Esophagus (tissue), 2 donors: ENCODE results near the gene MALRD1. TPM values are rescaled to one million over a fixed set of nuclear protein-coding genes. Genes with fewer than 3 reads are reported as not detected.
"Not testable (repeated sequence)": the region's sequence is repeated elsewhere in the genome, so short reads cannot be mapped to it uniquely, and the experiment has no call there.

Experiments
- H3K27ac ChIP-seq, 2 donors: one replicate each; pipeline ENCODE4 v1.5.1; 2013; ENCODE audit warnings: low read depth in 2 of 2, mild to moderate bottlenecking in 2 of 2, inconsistent platforms in 1 of 2, low read length in 1 of 2, moderate library complexity in 1 of 2
- H3K27me3 ChIP-seq, 2 donors: one replicate each; pipeline ENCODE4 v1.6.1; 2013; ENCODE audit warnings: low read length in 2 of 2, control low read depth in 1 of 2, mild to moderate bottlenecking in 1 of 2; ENCODE audit not compliant: insufficient read depth in 2 of 2, control insufficient read depth in 1 of 2
- H3K36me3 ChIP-seq, 2 donors: one replicate each; pipeline ENCODE4 v1.6.1; 2013; ENCODE audit warnings: low read length in 1 of 2; ENCODE audit not compliant: control insufficient read depth in 2 of 2, insufficient read depth in 2 of 2
- H3K4me1 ChIP-seq, 2 donors: one replicate each; pipeline ENCODE4 v1.6.1; 2013; ENCODE audit warnings: low read length in 1 of 2; ENCODE audit not compliant: control insufficient read depth in 2 of 2, insufficient read depth in 2 of 2
- H3K4me3 ChIP-seq, 2 donors: one replicate each; pipeline ENCODE4 v1.5.1; 2013; ENCODE audit warnings: low read length in 2 of 2, mild to moderate bottlenecking in 2 of 2, low read depth in 1 of 2, moderate library complexity in 1 of 2
- H3K9me3 ChIP-seq, 2 donors: one replicate each; pipeline ENCODE4 v1.6.1; 2013; ENCODE audit warnings: mild to moderate bottlenecking in 2 of 2, low read depth in 1 of 2, low read length in 1 of 2, moderate library complexity in 1 of 2; ENCODE audit not compliant: control insufficient read depth in 2 of 2, insufficient read depth in 1 of 2
- WGBS, 2 donors: extraction: QIAGEN DNeasy Blood & Tissue Kit; methylation state at CpG; one replicate each; pipeline ENCODE4 v1.1.7; 2013; 5-methylcytosine and 5-hydroxymethylcytosine counted together
- polyA plus RNA-seq, 2 donors: library from polyadenylated mRNA; stranded (reverse); fragments of 200-250 nt; gene quantifications; one replicate each; pipeline ENCODE4 v1.2.3, GENCODE V29; 2013
- donor health status: healthy with polysubstance abuse.
- donor health status: Bipolar disorder and iron deficiency.

MALRD1 gene
- polyA plus RNA-seq, 2 donors: 0.07 to 0.14 TPM

- Histone ChIP-seq H3K27ac (no peak overlapping the region), H3K36me3 (no peaks in the 10 kb centered on the region), H3K4me1 (no peaks in the 10 kb centered on the region), H3K27me3 (no peaks in the 10 kb centered on the region), H3K9me3 (no peaks in the 10 kb centered on the region), H3K4me3 (no peak overlapping the region)
- 39 to 51% methylated on average over 3 of the region's 3 CpGs for WGBS, 2 donors
Measured at GRCh38 chr10:19756919-19757318, 708.3 kb downstream of the MALRD1 start.

GRCh38 chr10:19762026-19762425 is 713.4 kb downstream of the MALRD1 start:
- no peaks in the 10 kb centered on the region for H3K9me3 ChIP-seq
- no peaks in the 10 kb centered on the region for H3K36me3 ChIP-seq
- H3K27ac ChIP-seq: no peak overlapping the region
- WGBS, 2 donors: 72 to 89% methylated on average over 1 of the region's 1 CpG
- H3K4me3 ChIP-seq: no peak overlapping the region
- H3K4me1 ChIP-seq: no peaks in the 10 kb centered on the region
- no peaks in the 10 kb centered on the region for H3K27me3 ChIP-seq

GRCh38 chr10:19764111-19764510 is 715.5 kb downstream of the MALRD1 start:
- Histone ChIP-seq H3K4me3 (no peak overlapping the region), H3K4me1 (no peaks in the 10 kb centered on the region), H3K9me3 (no peaks in the 10 kb centered on the region), H3K27me3 (no peaks in the 10 kb centered on the region), H3K27ac (no peak overlapping the region), H3K36me3 (no peaks in the 10 kb centered on the region)
- WGBS, 2 donors: 63 to 77% methylated on average over 1 of the region's 1 CpG

GRCh38 chr10:19767876-19768275 is 719.3 kb downstream of the MALRD1 start:
- Histone ChIP-seq H3K9me3 (no peaks in the 10 kb centered on the region), H3K4me1 (no peaks in the 10 kb centered on the region), H3K4me3 (no peak overlapping the region), H3K27me3 (no peaks in the 10 kb centered on the region), H3K36me3 (no peaks in the 10 kb centered on the region), H3K27ac (no peak overlapping the region)
- 57 to 60% methylated on average over 7 of the region's 7 CpGs for WGBS, 2 donors

- H3K4me3 ChIP-seq, H3K36me3 ChIP-seq, H3K9me3 ChIP-seq, H3K27me3 ChIP-seq, H3K4me1 ChIP-seq, H3K27ac ChIP-seq: not testable (repeated sequence)
- 87% methylated on average over 3 of the region's 3 CpGs for WGBS, 2 donors
Measured at GRCh38 chr10:19769826-19770225, 721.2 kb downstream of the MALRD1 start.

- Histone ChIP-seq H3K27me3 (no peaks in the 10 kb centered on the region), H3K4me1 (no peaks in the 10 kb centered on the region), H3K36me3 (no peaks in the 10 kb centered on the region), H3K4me3 (no peak overlapping the region), H3K27ac (no peak overlapping the region), H3K9me3 (no peaks in the 10 kb centered on the region)
- WGBS, 2 donors: 51 to 70% methylated on average over 2 of the region's 2 CpGs
Measured at GRCh38 chr10:19772972-19773371, 724.4 kb downstream of the MALRD1 start.

GRCh38 chr10:19775296-19775695 is 726.7 kb downstream of the MALRD1 start:
- WGBS, 2 donors: 65 to 74% methylated on average over 2 of the region's 2 CpGs
- Histone ChIP-seq H3K4me3 (no peak overlapping the region), H3K36me3 (no peaks in the 10 kb centered on the region), H3K4me1 (no peaks in the 10 kb centered on the region), H3K27ac (no peak overlapping the region), H3K9me3 (no peaks in the 10 kb centered on the region), H3K27me3 (no peaks in the 10 kb centered on the region)

GRCh38 chr10:19777806-19778205 is 729.2 kb downstream of the MALRD1 start:
- no peaks in the 10 kb centered on the region for H3K9me3 ChIP-seq
- H3K27ac ChIP-seq: no peak overlapping the region
- no peak overlapping the region for H3K4me3 ChIP-seq
- H3K4me1 ChIP-seq: no peaks in the 10 kb centered on the region
- WGBS, 2 donors: 17 to 47% methylated on average over 2 of the region's 2 CpGs
- H3K27me3 ChIP-seq: no peaks in the 10 kb centered on the region
- no peaks in the 10 kb centered on the region for H3K36me3 ChIP-seq

GRCh38 chr10:19778996-19779395 is 730.4 kb downstream of the MALRD1 start:
- no peaks in the 10 kb centered on the region for H3K27me3 ChIP-seq
- no peaks in the 10 kb centered on the region for H3K9me3 ChIP-seq
- no peaks in the 10 kb centered on the region for H3K36me3 ChIP-seq
- H3K4me1 ChIP-seq: no peaks in the 10 kb centered on the region
- no peak overlapping the region for H3K27ac ChIP-seq
- H3K4me3 ChIP-seq: no peak overlapping the region
- 54 to 70% methylated on average over 2 of the region's 2 CpGs for WGBS, 2 donors

GRCh38 chr10:19782430-19783089 is 734.0 kb downstream of the MALRD1 start:
- Histone ChIP-seq H3K27ac (no peak overlapping the region), H3K27me3 (no peaks in the 10 kb centered on the region), H3K9me3 (no peaks in the 10 kb centered on the region), H3K4me3 (no peak overlapping the region), H3K4me1 (no peaks in the 10 kb centered on the region), H3K36me3 (no peaks in the 10 kb centered on the region)
- 56 to 64% methylated on average over 6 of the region's 6 CpGs for WGBS, 2 donors
